ENCODE measurements around the gene UNCX.
A peak's percentile ranks its signal among the peaks of the same experiment; 100 is the strongest.
"Not testable (repeated sequence)": the region's sequence is repeated elsewhere in the genome, so short reads cannot be mapped to it uniquely, and the experiment has no call there.

Gene UNCX

DNA sequence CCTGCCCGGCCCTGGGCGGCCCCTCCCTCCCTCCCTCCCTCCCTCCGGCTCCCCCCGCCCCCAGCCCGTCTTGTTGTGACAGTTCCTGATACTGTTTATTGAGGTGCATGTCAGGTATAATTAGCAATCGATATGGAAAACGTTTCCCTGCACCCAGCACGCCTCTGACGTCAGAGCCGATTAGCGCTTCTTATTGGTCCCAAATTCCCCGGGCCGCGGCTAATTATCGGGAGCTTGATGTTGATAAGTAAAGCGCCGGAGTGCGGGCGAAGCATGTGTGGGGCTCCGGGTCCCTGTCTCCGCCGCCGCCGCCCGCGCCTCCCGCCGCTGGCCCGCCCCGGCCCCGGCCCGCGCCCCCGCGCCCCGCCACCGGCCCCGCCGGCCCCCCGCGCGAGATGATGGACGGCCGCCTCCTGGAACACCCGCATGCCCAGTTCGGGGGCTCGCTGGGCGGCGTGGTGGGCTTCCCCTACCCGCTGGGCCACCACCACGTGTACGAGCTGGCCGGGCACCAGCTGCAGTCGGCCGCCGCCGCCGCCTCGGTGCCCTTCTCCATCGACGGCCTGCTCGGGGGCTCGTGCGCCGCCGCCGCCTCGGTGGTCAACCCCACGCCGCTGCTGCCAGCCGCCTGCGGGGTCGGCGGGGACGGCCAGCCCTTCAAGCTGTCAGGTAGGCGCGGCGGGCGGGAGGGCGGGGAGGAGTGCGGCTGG is at the start of gene UNCX:
UNCX (plus strand) TSS at position 250 of the 710 bp plus-strand sequence; CDS start at position 396, 146 bp downstream.
- no peak for DNase-seq (ENCODE audit: low read depth)

DNA sequence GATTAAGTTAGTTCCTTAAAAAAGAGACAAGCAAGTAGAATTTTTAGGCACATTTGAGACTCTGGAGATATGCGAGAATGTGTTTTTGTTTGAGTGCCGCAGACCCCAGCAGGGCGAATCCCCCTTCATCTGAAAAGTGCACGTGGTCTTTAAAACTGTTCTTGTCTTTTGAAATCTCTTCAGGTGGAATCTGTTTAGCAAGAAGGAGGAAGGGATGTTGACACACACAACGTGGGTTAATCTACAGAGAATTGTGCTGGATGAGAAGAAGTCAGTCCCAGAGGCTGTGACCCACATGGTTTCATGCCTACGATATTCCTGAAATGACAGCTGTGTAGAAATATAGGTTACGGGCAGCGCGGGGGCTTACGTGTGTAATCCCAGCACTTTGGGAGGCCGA is 45.5 kb upstream of the UNCX start:
- no peak for DNase-seq (ENCODE audit: low read depth)

DNA sequence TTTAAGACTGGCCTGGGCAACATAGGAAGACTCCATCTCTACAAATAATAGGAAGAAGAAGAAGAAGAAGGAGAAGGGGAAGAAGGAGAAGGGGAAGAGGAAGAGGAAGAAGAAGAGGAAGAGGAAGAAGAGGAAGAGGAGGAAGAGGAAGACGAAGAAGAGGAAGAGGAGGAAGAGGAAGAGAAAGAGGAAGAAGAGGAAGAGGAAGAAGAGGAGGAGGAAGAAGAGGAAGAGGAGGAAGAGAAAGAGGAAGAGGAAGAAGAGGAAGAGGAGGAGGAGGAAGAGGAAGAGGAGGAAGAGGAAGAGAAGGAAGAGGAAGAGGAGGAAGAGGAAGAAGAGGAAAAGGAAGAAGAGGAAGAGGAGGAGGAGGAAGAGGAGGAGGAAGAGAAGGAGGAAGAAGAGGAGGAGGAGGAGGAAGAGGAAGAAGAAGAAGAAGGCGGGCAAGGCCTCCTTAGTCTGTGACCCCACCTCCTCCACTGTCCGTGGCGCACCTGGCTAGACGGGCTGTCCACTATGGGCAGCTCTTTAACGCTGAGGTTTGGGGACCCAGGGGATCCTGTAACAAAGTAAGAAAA is 43.9 kb upstream of the UNCX start:
- DNase-seq (ENCODE audit: low read depth), result no peak

DNA sequence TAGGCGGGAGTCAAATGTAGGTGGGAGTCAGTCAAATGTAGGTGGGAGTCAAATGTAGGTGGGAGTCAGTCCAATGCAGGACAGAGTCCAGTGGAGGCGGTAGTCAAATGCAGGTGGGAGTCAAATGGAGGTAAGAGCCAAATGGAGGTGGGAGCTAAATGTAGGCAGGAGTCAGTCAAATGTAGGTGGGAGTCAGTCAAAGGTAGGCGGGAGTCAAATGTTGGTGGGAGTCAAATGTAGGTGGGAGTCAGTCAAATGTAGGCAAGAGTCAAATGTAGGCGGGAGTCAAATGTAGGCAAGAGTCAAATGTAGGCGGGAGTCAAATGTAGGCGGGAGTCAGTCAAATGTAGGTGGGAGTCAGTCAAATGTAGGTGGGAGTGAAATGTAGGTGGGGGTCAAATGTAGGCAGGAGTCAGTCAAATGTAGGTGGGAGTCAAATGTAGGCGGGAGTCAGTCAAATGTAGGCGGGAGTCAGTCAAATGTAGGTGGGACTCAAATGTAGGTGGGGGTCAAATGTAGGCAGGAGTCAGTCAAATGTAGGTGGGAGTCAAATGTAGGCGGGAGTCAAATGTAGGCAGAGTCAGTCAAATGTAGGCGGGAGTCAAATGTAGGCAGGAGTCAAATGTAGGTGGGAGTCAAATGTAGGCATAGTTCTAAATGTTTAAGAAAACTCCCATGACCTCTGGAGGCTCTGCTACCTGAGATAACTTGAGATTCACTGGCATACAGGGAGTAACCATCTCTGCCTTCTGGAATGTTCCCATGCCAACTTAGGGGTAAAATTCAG is 42.5 kb upstream of the UNCX start:
- DNase-seq (ENCODE audit: low read depth), result no peak

DNA sequence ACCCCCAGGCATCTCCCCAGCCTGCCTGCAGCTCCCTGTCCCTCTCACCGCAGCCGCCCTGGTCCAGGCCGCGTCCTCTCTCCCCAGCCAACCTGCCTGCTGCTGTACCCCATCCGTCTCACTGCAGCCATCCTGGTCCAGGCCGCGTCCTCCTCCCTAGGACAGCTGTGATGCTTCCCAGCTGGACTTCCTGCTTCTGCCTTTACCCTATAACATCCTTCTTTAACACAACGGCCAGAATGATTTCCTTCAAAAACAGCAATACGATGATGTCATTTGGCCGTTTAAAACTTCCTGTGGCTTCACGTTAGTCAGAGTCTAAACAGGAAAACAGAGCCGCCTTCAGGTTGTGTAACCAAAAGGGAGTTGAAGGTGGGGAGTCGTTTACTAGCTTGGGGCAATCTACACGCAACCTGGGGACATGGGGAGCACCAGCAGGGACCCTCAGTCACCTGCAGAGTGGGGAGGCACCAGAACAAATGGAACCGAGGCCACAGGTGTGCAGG is 40.4 kb upstream of the UNCX start:
- peak; percentile 47 for DNase-seq (ENCODE audit: low read depth)

DNA sequence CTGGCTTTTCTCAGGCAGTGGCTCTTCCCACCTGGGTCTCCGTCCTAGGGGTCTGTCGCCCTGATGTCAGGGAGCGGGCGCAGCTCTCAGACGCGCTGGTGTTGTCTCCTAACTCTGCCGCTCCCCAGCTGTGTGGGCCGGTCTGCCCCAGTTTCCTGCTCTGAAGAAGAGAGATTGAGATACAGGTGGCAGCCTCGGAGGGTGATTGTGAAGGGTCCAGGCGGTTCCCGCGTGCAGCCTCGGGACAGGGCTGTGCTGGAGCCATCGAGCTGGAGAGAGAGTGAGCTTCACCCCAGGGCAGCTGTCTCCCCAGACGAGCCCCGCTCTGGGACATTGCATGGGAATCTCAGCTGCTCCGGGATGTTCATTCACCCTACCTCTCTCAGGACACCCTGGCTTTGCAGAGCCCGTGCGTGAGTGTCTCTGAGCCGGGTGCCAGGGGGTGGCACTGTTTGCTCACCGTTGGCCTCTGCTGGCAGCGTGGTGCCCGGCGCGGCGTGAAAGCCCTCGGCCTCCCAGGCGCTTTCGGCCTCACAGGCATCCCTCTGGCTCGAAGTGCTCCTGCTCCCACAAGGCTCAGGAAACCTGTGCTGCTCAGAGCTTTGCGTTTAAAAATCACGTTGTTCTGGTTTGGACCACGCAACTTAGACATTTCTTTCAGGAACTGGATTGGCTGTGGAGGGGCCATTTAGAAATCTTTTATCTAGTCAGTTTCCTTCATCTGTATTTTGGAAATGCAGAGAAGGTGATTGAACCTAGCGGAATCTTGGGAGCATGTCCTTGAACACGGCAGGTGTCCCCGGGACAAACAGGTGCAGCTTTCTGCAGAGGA is 38.9 kb upstream of the UNCX start:
- peak; percentile 32 for DNase-seq (ENCODE audit: low read depth)

DNA sequence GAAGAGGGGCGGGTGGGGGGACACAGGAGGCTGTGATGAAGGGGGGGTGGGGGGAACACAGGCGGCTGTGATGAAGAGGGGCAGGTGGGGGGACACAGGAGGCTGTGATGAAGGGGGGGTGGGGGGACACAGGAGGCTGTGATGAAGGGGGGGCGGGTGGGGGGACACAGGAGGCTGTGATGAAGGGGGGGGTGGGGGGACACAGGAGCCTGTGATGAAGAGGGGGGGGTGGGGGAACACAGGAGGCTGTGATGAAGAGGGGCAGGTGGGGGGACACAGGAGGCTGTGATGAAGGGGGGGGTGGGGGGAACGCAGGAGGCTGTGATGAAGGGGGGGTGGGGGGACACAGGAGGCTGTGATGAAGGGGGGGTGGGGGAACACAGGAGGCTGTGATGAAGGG is 36.2 kb upstream of the UNCX start:
- DNase-seq (ENCODE audit: low read depth), result not testable (repeated sequence)

DNA sequence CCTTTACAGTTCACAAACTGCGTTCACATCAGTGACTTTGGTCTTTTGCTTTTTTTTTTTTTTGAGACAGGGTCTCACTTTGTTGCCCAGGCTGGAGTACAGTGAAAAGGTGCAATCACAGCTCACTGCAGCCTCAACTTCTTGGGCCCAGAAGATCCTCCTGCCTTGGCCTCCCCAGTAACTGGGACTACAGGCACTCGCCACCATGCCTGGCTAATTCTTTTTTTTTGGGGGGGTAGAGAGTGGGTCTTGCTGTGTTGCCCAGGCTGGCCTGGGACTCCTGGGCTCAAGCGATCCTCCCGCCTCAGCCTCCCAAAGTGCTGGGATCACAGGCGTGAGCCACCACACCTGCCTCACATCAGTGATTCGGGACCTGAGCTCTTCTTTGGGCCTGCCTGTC is 35.7 kb upstream of the UNCX start:
- DNase-seq (ENCODE audit: low read depth), result no peak

DNA sequence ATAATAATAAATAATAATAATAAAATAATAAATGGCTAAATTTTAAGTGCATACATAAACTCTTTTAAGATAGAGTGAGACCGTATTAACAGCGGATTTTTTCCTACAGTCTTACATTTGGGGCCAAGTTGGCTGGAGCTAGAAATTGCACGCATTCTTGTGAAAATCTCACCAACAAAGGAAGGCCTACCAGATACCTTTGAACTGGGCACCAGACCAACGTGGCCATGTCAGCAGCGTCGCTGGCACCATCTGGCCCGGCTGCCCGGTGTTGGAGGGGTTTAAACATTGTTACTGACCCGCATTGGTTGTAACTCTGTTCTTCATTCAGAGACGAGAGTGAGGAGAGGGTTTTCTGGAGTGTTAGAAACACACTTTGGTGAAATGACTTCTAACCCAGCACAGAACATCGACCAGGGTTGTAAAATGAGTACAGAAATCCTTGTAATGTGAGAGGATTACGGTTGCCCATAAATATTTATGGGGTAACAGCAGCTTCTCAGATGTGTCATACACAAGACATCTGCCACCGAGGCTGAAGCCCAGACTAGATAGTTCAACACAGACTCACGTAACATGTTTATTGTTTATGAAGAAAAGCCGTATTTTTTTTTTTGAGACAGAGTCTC is 34.6 kb upstream of the UNCX start:
- no peak for DNase-seq (ENCODE audit: low read depth)

DNA sequence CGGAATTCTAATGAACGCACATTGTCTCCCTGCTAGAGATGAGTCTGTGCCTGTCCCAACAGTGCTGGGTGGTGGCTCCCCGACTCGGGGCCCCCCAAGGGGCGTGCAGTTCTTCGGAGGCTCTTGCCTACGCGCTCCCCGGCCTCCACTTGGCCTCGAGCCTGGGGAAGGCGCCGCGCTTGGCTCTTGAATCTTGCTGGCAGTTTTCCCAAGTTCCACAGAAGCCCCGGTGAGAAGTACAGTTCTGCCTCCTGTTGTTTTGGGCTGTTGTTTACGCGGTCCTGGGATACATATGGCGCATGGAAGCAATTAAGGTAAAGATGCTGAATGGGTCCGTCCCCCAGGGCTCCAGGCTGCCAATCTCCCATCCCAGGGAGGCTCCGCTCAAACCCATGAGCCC is 32.6 kb upstream of the UNCX start:
- no peak for DNase-seq (ENCODE audit: low read depth)

DNA sequence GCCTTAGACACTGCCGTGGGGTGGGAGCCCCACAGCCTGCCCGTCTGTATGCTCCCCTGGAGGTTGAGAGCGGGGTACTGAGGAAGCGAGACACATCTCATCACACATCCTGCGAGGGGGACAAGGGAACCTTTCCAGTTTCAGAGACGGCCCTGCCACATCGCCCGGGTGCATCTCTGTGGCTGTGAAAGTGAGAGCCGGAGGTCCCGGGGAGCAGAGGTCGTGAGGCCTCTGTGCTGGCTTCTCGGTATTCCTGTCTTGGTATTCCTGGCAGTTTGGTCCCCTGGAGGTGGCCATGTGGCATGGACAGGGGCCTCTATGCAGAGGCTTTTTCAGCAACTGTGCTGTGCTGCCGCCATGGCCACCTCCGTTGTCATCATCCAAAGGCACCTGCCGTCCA is 30.8 kb upstream of the UNCX start:
- DNase-seq (ENCODE audit: low read depth), result no peak

DNA sequence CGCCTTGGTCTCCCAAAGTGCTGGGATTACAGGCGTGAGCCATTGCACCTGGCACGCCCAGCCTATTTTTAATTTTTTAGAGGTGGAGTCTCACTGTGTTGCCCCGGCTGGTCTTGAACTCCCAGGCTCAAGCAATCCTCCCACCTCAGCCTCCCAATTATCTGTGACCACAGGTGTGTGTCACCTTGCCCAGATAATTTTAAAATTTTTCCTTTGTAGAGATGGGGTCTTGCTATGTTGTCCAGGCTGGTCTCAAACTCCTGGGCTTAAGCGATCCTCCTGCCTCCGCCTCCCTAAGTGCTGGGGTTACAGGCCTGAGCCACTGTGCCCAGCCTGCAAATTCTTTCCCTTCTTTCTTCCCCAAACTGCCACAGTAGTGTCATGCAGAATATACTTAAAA is 29.8 kb upstream of the UNCX start:
- not testable (repeated sequence) for DNase-seq (ENCODE audit: low read depth)

DNA sequence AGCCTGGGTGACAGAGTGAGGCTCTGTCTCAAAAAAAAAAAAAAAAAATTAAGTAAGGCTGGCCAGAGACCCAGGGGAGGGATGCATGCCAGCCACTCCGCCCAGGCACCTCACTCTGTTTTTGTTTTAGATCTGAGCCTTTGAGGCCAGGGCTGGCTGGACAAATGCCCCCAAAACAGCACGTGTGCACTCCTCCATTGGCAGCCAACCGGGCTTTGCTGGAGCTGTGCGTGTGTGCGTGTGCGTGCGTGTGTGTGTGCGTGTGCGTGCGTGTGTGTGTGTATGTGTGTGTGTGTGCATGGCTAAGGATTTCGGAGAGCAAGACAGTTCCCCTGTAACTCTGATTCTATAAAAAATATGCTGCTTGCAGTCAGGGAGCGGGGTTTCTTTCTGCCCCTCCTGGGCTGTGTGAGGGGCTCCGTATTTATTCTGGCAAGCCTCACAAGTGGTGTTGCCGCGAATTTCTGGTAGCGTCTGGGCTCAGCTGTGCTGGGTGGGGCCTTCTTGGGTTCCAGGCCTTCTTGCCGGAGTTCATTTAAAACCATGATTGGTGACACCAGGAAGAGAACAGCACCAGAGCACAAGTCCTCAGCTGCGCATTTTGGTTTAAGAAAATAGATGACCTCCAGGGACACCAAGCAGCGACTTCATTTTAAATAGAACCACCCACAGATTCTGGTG is 28.1 kb upstream of the UNCX start:
- DNase-seq (ENCODE audit: low read depth), result no peak

DNA sequence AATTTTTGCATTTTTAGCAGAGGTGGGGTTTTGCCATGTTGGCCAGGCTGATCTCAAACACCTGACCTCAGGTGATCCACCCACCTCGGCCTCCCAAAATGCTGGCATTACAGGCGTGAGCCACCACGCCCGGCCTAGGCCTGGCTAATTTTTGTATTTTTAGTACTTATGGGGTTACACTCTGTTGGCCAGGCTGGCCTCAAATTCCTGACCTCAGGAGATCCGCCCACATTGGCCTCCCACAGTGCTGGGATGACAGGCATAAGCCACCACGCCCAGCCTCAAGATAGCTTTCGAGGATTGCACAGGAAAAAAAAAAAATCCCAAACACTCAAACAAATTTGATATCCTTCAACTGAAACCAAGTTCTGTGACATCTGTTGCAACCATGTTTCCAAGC is 26.9 kb upstream of the UNCX start:
- DNase-seq (ENCODE audit: low read depth), result not testable (repeated sequence)

DNA sequence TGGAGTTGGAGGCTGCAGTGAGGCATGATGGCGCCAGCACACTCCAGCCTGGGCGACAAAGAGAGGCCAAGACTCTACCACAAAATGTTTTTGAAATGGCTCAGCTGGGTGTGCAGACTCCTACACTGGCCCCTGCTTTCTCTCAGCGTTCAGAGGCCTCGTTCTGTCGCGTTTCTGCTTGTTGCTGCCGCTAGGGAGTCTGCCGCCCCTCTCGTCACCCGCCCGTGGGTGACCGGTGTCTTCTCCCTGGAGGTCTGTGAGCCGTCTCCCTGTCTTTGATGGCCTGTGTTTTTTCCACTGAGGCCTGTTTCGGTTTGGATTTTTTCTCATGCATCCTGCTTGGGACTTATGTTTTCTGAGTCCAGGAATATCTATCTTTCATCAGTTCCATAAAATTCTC is 23.6 kb upstream of the UNCX start:
- no peak for DNase-seq (ENCODE audit: low read depth)

DNA sequence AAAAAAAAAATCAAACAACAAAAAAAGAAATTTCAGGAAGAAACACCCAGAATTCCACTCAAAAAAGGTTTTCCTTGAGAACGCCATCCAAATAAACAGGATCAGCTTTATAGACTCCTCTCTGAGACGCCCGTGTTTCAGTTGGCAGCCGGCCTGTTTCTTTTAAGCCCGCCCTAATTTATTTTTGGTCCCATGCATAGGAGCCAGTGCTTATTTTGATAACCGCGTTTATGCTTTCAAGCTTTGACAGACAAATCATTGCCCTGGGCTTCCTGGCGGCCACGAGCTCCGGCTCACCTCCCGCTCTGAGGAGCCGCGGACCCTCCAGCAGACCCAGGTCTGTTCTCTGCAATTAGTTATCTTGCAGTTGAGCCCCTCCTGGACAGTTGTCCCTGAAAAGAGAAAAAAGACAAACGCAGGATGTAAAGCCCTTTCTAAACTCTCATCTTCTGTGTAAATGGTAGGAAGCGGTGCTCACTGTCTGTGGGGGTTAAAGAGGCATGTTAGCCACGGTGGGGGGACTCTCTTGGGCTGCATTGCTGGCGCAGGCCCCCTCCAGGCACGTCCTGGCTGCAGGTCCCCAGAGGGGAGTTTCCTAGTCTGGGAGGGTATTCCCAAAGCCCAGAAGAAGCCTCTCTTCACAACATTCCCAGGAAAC is 22.2 kb upstream of the UNCX start:
- no peak for DNase-seq (ENCODE audit: low read depth)

DNA sequence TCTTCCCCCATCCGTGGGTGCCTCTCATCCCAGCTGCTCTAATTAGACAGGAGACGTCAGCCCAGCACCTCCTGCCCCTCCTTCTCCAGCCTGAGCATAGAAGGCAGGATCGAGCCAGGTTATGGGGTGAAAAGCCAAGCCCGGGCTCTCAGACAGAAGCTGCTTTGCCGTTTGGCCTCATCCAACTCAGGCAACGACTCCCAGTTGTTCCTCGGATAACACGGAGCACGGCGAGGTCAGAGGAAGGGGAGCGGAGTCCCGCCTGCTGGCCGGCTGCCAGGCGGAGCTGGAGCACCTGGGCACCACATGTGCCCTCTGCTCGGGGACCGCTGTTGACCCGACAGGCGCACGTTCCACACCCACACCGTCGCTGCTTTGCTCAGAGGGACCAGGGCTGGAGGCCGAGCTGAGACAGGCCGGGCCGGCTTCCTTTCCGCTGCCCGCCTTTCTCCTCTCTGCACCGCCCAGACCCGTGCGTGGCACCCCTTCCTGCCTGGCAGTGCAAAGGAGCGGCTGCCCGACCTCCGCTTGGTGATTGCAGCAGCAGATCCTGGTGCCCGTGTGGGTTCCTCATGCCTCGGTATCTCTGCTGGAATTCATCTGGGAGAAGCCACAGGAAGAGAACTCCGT is 21.6 kb upstream of the UNCX start:
- DNase-seq (ENCODE audit: low read depth), result no peak

DNA sequence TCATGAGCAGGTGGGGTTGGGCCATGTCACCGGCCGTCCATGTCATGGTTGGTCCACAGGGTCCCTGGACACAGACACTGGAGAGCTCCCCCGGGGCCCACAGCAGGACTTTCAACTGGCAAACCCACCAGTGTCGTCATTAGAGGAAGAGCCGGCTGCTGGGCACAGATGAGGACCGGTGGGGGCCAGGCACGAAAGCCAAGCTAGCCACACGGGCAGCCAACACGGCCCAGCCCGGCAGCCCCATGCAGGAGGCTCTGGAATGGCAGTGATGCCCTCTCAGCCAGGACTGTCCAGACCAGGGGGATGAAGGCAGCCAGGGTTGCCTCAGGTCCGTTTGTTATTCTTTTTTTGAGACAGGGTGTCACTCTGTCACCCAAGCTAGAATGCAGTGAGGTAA is 21.1 kb upstream of the UNCX start:
- DNase-seq (ENCODE audit: low read depth), result no peak

DNA sequence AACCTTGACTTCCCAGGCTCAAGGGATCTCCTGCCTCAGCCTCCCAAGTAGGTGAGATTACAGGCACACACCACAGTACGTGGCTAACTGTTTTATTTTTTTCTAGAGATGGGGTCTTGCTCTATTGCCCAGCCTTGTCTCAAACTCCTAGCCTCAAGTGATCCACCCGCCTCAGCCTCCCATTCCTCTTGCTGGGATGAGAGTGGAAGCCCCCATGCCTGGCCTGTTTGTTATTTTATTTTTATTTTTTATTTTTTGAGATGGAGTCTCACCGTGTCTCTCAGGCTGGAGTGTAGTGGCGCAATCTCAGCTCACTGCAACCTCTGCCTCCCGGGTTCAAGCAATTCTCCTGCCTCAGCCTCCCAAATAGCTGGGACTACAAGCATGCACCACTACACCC is 20.6 kb upstream of the UNCX start:
- not testable (repeated sequence) for DNase-seq (ENCODE audit: low read depth)

DNA sequence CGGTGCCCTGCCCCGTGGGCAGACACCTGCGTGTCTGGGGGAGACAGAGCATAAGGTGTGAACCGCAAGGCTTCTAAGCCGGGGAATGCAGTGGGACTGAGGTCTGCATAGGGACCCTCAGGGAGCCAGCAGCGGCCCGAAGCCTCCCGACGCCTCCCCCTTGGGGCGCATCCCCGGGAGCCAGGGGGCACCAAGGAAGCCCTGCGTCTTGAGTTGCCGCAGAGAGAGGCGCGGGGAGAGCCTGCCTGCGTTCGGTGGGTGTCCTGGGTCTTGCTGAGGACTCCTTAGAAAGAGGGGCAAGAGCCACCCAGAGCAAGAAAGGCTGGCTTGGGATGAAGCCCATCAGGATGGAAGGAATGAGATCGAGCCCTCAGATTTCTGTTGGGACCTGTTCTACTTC is 18.2 kb upstream of the UNCX start:
- DNase-seq (ENCODE audit: low read depth), result no peak
